UCSD-AML1 (cell line): ENCODE data around the gene SYCP2L.
A peak's percentile ranks its signal among the peaks of the same experiment; 100 is the strongest.
"Not testable (repeated sequence)": the region's sequence is repeated elsewhere in the genome, so short reads cannot be mapped to it uniquely, and the experiment has no call there.

Experiments used
- DNase-seq: peaks from one replicate; lab custom pipeline; 2025; ENCODE audit not compliant: unreplicated experiment; lab: John Stamatoyannopoulos, UW

Gene SYCP2L

GRCh38 chr6:10886691-10887502 is at the start of gene SYCP2L:
TSS of gene SYCP2L (plus strand) at chr6:10887052. CDS start at chr6:10887127, 75 bp downstream.
- no peak for DNase-seq

GRCh38 chr6:10837622-10837994 is 49.2 kb upstream of the SYCP2L start:
- no peak for DNase-seq

GRCh38 chr6:10837995-10838793 is 48.7 kb upstream of the SYCP2L start, which contains the start of gene MAK:
TSS of gene MAK (minus strand) at chr6:10838539. CDS start at chr6:10830648, 7,891 bp downstream.
- peak; percentile 81 for DNase-seq

GRCh38 chr6:10838794-10839333 is 48.0 kb upstream of the SYCP2L start:
- DNase-seq: no peak

- no peak for DNase-seq
Observed at GRCh38 chr6:10843554-10843953, 43.3 kb upstream of the SYCP2L start.

GRCh38 chr6:10847684-10848083 is 39.2 kb upstream of the SYCP2L start:
- no peak for DNase-seq

GRCh38 chr6:10849901-10850300 is 37.0 kb upstream of the SYCP2L start:
- DNase-seq: no peak

- DNase-seq: no peak
Observed at GRCh38 chr6:10850728-10851127, 36.1 kb upstream of the SYCP2L start.

GRCh38 chr6:10852361-10852960 is 34.4 kb upstream of the SYCP2L start:
- no peak for DNase-seq

GRCh38 chr6:10853849-10854300 is 33.0 kb upstream of the SYCP2L start:
- not testable (repeated sequence) for DNase-seq

- DNase-seq: no peak
Observed at GRCh38 chr6:10854922-10855632, 31.8 kb upstream of the SYCP2L start.

- no peak for DNase-seq
Observed at GRCh38 chr6:10857259-10857658, 29.6 kb upstream of the SYCP2L start.

GRCh38 chr6:10861086-10861485 is 25.8 kb upstream of the SYCP2L start:
- no peak for DNase-seq

- no peak for DNase-seq
Observed at GRCh38 chr6:10862361-10862760, 24.5 kb upstream of the SYCP2L start.

- not testable (repeated sequence) for DNase-seq
Observed at GRCh38 chr6:10863031-10863430, 23.8 kb upstream of the SYCP2L start.

- DNase-seq: not testable (repeated sequence)
Observed at GRCh38 chr6:10866709-10867108, 20.1 kb upstream of the SYCP2L start.

GRCh38 chr6:10867952-10868351 is 18.9 kb upstream of the SYCP2L start:
- DNase-seq: no peak

- no peak for DNase-seq
Observed at GRCh38 chr6:10873374-10873773, 13.5 kb upstream of the SYCP2L start.

GRCh38 chr6:10874207-10874606 is 12.6 kb upstream of the SYCP2L start:
- no peak for DNase-seq

- DNase-seq: no peak
Observed at GRCh38 chr6:10875026-10875425, 11.8 kb upstream of the SYCP2L start.

GRCh38 chr6:10877012-10877411 is 9.8 kb upstream of the SYCP2L start:
- DNase-seq: no peak
